Small intestine (tissue), 7 donors: ENCODE results near the gene COL6A2. TPM values are rescaled to one million over a fixed set of nuclear protein-coding genes. Genes with fewer than 3 reads are reported as not detected.

Experiments
- DNase-seq, 2 donors: peaks; one replicate each; pipeline versions ENCODE4 v3.0.0 to v3.0.0-alpha.2; 2013
- FAIRE-seq: peaks from 2 replicates; lab custom pipeline; 2012; peaks lifted over from hg19 to GRCh38; lab: Jason Lieb, UNC
- H3K27ac ChIP-seq, 3 donors: one replicate each; pipeline ENCODE4 v1.5.1; 2013; ENCODE audit warnings: low read length in 2 of 3, mild to moderate bottlenecking in 2 of 3, control low read depth in 1 of 3, inconsistent platforms in 1 of 3, low read depth in 1 of 3, moderate library complexity in 1 of 3
- H3K27me3 ChIP-seq, 3 donors: one replicate each; pipeline ENCODE4 v1.6.1; 2013; ENCODE audit warnings: low read length in 3 of 3, inconsistent platforms in 1 of 3; ENCODE audit not compliant: control insufficient read depth in 3 of 3, insufficient read depth in 3 of 3
- H3K36me3 ChIP-seq, 3 donors: one replicate each; pipeline ENCODE4 v1.6.1; 2013; ENCODE audit warnings: low read length in 3 of 3, inconsistent platforms in 1 of 3, low read depth in 1 of 3, mild to moderate bottlenecking in 1 of 3, moderate library complexity in 1 of 3; ENCODE audit not compliant: control insufficient read depth in 3 of 3, insufficient read depth in 2 of 3
- H3K4me1 ChIP-seq, 3 donors: one replicate each; pipeline ENCODE4 v1.6.1; 2013; ENCODE audit warnings: low read length in 2 of 3, inconsistent platforms in 1 of 3, low read depth in 1 of 3, mild to moderate bottlenecking in 1 of 3, moderate library complexity in 1 of 3; ENCODE audit not compliant: control insufficient read depth in 3 of 3, insufficient read depth in 2 of 3
- H3K4me3 ChIP-seq, 3 donors: one replicate each; pipeline ENCODE4 v1.5.1; 2013; ENCODE audit warnings: low read length in 3 of 3, control low read depth in 1 of 3, inconsistent platforms in 1 of 3, low read depth in 1 of 3, mild to moderate bottlenecking in 1 of 3, moderate library complexity in 1 of 3
- H3K9me3 ChIP-seq, 2 donors: one replicate each; pipeline ENCODE4 v1.6.1; 2013; ENCODE audit warnings: low read depth in 1 of 2, low read length in 1 of 2; ENCODE audit not compliant: control insufficient read depth in 2 of 2, insufficient read depth in 1 of 2
- WGBS, 3 donors: extraction: QIAGEN DNeasy Blood & Tissue Kit; methylation state at CpG; one replicate each; pipeline ENCODE4 v1.1.7; 2013; 5-methylcytosine and 5-hydroxymethylcytosine counted together
- polyA plus RNA-seq, 4 donors: library from polyadenylated mRNA; stranded (reverse) in 3 of 4; unstranded in 1 of 4; fragments of 200-250 nt in 3 of 4; fragments of 120-200 nt in 1 of 4; gene quantifications; one replicate each; pipeline versions ENCODE4 v1.2.1 to v1.2.3, GENCODE V29; 2013
- donor health status: healthy with polysubstance abuse.
- donor health status: control.
- donor health status: control.
- donor health status: Bipolar disorder and iron deficiency.
- donor health status: healthy.

COL6A2 gene
- polyA plus RNA-seq, 4 donors = 3.8 to 159 (median 68.5) TPM

GRCh38 chr21:46152927-46153246 lies 55.0 kb downstream of the COL6A2 start:
- H3K4me3 ChIP-seq = peak overlapping the region in 1 of 3 donors; percentile 42
- H3K27me3 ChIP-seq = no peaks in the 10 kb centered on the region
- H3K27ac ChIP-seq = no peak overlapping the region
- no peak for DNase-seq
- H3K4me1 ChIP-seq = peaks cover 0 to 30% (median 0%) of the 10 kb centered on the region in 3 donors
- FAIRE-seq = no peak
- 14 to 33% (median 15%) methylated on average over 13 to 18 of the region's 18 CpGs for WGBS, 3 donors
- no peaks in the 10 kb centered on the region for H3K9me3 ChIP-seq
- H3K36me3 ChIP-seq = peaks cover 0 to 5% (median 0%) of the 10 kb centered on the region in 3 donors

DNA sequence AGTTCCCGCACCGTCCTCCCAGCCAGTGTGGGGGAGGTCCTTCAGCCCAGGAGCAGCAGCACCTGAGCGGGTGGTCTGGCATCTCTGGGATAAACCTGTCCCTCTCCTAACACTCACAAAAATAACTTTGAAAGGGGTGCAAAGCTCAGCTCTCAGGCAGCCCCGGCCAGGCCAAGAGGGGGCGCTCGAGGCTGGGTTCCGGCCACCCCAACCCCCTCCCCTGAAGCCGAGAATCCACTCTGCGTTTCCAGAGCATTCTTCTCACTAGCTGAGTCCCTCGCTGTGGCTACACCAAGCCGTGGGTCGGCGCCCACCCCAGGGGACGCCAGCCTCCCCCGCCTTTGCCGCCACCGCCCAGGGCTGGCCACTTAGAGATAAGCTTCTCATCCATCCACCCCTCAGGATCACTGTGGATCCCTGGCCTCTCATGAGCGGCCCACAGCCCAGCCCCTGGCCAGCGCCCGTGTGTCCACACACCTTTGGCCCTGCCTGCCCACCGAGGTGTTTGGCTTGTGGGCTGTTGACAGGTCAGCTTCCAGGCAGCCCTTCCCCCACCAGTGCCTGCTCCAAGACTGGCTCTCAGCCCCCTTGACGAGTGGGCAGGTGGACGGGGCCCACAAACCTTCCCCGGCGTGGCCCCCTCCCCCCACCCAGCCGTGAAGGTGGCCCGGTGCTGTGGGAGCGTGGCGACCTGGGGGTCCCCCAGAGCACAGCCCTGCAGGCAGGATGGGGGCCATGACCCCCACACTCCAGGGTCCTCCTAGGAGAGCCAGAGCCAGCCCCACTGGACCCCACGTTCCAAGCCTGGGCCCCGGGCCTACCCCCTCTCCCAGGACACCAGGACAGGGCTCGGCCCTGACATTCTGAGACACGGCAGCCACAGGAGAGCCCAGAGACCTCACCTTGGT lies 55.6 kb downstream of the COL6A2 start:
- DNase-seq (peak; percentile 37 to 79), FAIRE-seq (no peak)
- WGBS, 3 donors = 21 to 37% (median 27%) methylated on average over 27 to 33 of the region's 33 CpGs
- H3K27me3 ChIP-seq = no peaks in the 10 kb centered on the region
- peaks cover 0 to 30% (median 0%) of the 10 kb centered on the region in 3 donors for H3K4me1 ChIP-seq
- H3K36me3 ChIP-seq = peaks cover 0 to 2% (median 0%) of the 10 kb centered on the region in 3 donors
- no peaks in the 10 kb centered on the region for H3K9me3 ChIP-seq
- peak overlapping the region in 1 of 3 donors; percentile 42 for H3K4me3 ChIP-seq
- H3K27ac ChIP-seq = peak overlapping the region in 1 of 3 donors; percentile 37

- WGBS, 3 donors = 88 to 93% (median 89%) methylated on average over 36 to 39 of the region's 39 CpGs
- Histone ChIP-seq H3K27me3 (no peaks in the 10 kb centered on the region), H3K4me1 (peaks cover 0 to 30% (median 0%) of the 10 kb centered on the region in 3 donors), H3K9me3 (no peaks in the 10 kb centered on the region), H3K4me3 (peak overlapping the region in 1 of 3 donors; percentile 42), H3K36me3 (peaks cover 0 to 2% (median 0%) of the 10 kb centered on the region in 3 donors), H3K27ac (peak overlapping the region in 1 of 3 donors; percentile 69)
- DNase-seq (no peak), FAIRE-seq (no peak)
These were observed 56.4 kb downstream of the COL6A2 start for GRCh38 chr21:46154155-46154954.

DNA sequence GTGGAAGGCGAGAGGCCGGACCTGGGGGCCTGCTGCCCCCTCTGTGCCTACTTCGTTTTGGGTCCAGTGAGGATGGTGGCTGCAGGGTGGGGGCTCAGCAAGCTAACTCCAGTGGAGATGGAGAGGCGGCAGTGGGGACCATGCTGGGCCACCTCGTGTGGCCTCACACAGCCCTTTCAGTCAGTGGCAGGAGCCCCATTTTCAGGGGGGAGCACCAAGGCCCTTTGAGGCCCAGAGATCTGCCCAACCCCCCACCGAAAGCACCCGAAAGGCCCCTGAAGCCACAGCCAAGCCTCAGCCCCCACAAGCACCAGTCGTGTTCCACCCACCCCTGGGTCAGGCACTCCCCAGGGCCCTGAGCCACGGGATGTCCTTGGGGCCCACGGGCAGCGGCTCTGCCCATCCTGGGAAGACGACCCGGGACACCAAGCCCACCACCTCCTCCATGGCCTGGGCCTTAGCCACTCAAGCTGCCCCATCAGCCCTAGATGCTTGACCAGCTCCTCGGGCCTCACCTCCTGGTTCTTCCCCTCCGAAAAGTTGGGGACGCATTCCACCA lies 57.1 kb downstream of the COL6A2 start:
- H3K27ac ChIP-seq = peak overlapping the region in 1 of 3 donors; percentile 69
- DNase-seq (no peak), FAIRE-seq (no peak)
- no peaks in the 10 kb centered on the region for H3K9me3 ChIP-seq
- H3K4me3 ChIP-seq = peak overlapping the region in 1 of 3 donors; percentile 42
- H3K27me3 ChIP-seq = no peaks in the 10 kb centered on the region
- H3K36me3 ChIP-seq = no peaks in the 10 kb centered on the region
- 76 to 84% (median 78%) methylated on average over 15 to 16 of the region's 16 CpGs for WGBS, 3 donors
- peaks cover 0 to 30% (median 0%) of the 10 kb centered on the region in 3 donors for H3K4me1 ChIP-seq

- peak within 1 kb of the TSS in 1 of 3 donors; percentile 42 for H3K4me3 ChIP-seq
- no peaks in the 10 kb centered on the region for H3K36me3 ChIP-seq
- peaks cover 0 to 30% (median 0%) of the 10 kb centered on the region in 3 donors for H3K4me1 ChIP-seq
- no peaks in the 10 kb centered on the region for H3K9me3 ChIP-seq
- peak within 1 kb of the TSS in 1 of 3 donors; percentile 71 for H3K27ac ChIP-seq
- FAIRE-seq (no peak), DNase-seq (peak in 1 of 2 donors; percentile 77)
- H3K27me3 ChIP-seq = no peaks in the 10 kb centered on the region
- WGBS, 3 donors = 72 to 81% (median 80%) methylated on average over 31 to 34 of the region's 34 CpGs
These were observed 57.8 kb downstream of the COL6A2 start, which contains the start of gene FTCD for GRCh38 chr21:46155514-46156377. Gene FTCD, minus strand, starts transcription at chr21:46155579. Its CDS starts 56 bp downstream, at chr21:46155523.

- no peak overlapping the region for H3K4me3 ChIP-seq
- no peaks in the 10 kb centered on the region for H3K9me3 ChIP-seq
- no peaks in the 10 kb centered on the region for H3K27me3 ChIP-seq
- H3K27ac ChIP-seq = peak overlapping the region in 1 of 3 donors; percentile 71
- no peak for DNase-seq
- WGBS, 3 donors = 82 to 84% (median 83%) methylated on average over 7 of the region's 7 CpGs
- H3K4me1 ChIP-seq = peaks cover 0 to 30% (median 0%) of the 10 kb centered on the region in 3 donors
- no peak for FAIRE-seq
- peaks cover 0 to 1% (median 0%) of the 10 kb centered on the region in 3 donors for H3K36me3 ChIP-seq
These were observed 58.4 kb downstream of the COL6A2 start for GRCh38 chr21:46156378-46156645.

- 82 to 88% (median 86%) methylated on average over 10 of the region's 10 CpGs for WGBS, 3 donors
- FAIRE-seq = no peak
These were observed 58.8 kb downstream of the COL6A2 start for GRCh38 chr21:46156678-46157077.

More at GRCh38 chr21:46156678-46157077, 58.8 kb downstream of the COL6A2 start:
- DNase-seq = no peak
- H3K27ac ChIP-seq = no peak overlapping the region
- no peak overlapping the region for H3K4me3 ChIP-seq
- no peaks in the 10 kb centered on the region for H3K9me3 ChIP-seq
- H3K4me1 ChIP-seq = peaks cover 0 to 30% (median 0%) of the 10 kb centered on the region in 3 donors
- peaks cover 0 to 3% (median 0%) of the 10 kb centered on the region in 3 donors for H3K36me3 ChIP-seq
- no peaks in the 10 kb centered on the region for H3K27me3 ChIP-seq
